HG02885 (cell line): ENCODE measurements around the gene SLC38A5.
"Not testable (repeated sequence)": the region's sequence is repeated elsewhere in the genome, so short reads cannot be mapped to it uniquely, and the experiment has no call there.

ENCODE experiments used
- ATAC-seq: cut with Tn5 transposase; IDR thresholded peaks from one replicate; pipeline ENCODE4 v1.9.1; 2021; ENCODE audit warnings: mild to moderate bottlenecking; ENCODE audit not compliant: unreplicated experiment, poor library complexity

Gene SLC38A5

GRCh38 chrX:48471504-48471903, 1.4 kb upstream of the SLC38A5 start:
- ATAC-seq: no peak

GRCh38 chrX:48470833-48471118, 716 bp upstream of the SLC38A5 start:
- ATAC-seq: no peak

GRCh38 chrX:48468693-48469691, 1.1 kb downstream of the SLC38A5 start:
- ATAC-seq: peak; percentile 43

GRCh38 chrX:48468247-48468671, 1.8 kb downstream of the SLC38A5 start:
- peak; percentile 59 for ATAC-seq

- ATAC-seq: no peak
Observed at GRCh38 chrX:48467281-48467761, 2.7 kb downstream of the SLC38A5 start.

- ATAC-seq: no peak
Observed at GRCh38 chrX:48466696-48467095, 3.4 kb downstream of the SLC38A5 start.

- no peak for ATAC-seq
Observed at GRCh38 chrX:48465336-48465933, 4.6 kb downstream of the SLC38A5 start.

- ATAC-seq: no peak
Observed at GRCh38 chrX:48461830-48462229, 8.2 kb downstream of the SLC38A5 start.

- ATAC-seq: no peak
Observed at GRCh38 chrX:48460606-48461005, 9.5 kb downstream of the SLC38A5 start.

- ATAC-seq: no peak
Observed at GRCh38 chrX:48460031-48460430, 10.0 kb downstream of the SLC38A5 start.

GRCh38 chrX:48459483-48459882, 10.6 kb downstream of the SLC38A5 start:
- no peak for ATAC-seq

GRCh38 chrX:48458711-48459110, 11.3 kb downstream of the SLC38A5 start:
- no peak for ATAC-seq

- no peak for ATAC-seq
Observed at GRCh38 chrX:48456628-48457331, 13.3 kb downstream of the SLC38A5 start.

- no peak for ATAC-seq
Observed at GRCh38 chrX:48451708-48452107, 18.4 kb downstream of the SLC38A5 start.

- no peak for ATAC-seq
Observed at GRCh38 chrX:48450076-48450475, 20.0 kb downstream of the SLC38A5 start.

- not testable (repeated sequence) for ATAC-seq
Observed at GRCh38 chrX:48447201-48447600, 22.9 kb downstream of the SLC38A5 start.

GRCh38 chrX:48433713-48434112, 36.3 kb downstream of the SLC38A5 start:
- ATAC-seq: not testable (repeated sequence)

- not testable (repeated sequence) for ATAC-seq
Observed at GRCh38 chrX:48430166-48430565, 39.9 kb downstream of the SLC38A5 start.

GRCh38 chrX:48429606-48430005, 40.5 kb downstream of the SLC38A5 start:
- ATAC-seq: not testable (repeated sequence)

- ATAC-seq: not testable (repeated sequence)
Observed at GRCh38 chrX:48427027-48427716, 42.9 kb downstream of the SLC38A5 start.
